AG09319 (cell line): ENCODE results near the gene TGFA.

Experiments
- DNase-seq: peaks from one replicate; pipeline ENCODE4 v3.0.0-alpha.2; 2010; ENCODE audit warnings: low read depth; ENCODE audit errors: extremely low read depth
- TF ChIP-seq, protein P1 (sequence below): IDR thresholded peaks from 2 replicates; pipeline ENCODE4 v1.5.1; 2011; ENCODE audit warnings: low read depth, mild to moderate bottlenecking, inconsistent platforms, low read length, moderate library complexity

Gene TGFA

DNA sequence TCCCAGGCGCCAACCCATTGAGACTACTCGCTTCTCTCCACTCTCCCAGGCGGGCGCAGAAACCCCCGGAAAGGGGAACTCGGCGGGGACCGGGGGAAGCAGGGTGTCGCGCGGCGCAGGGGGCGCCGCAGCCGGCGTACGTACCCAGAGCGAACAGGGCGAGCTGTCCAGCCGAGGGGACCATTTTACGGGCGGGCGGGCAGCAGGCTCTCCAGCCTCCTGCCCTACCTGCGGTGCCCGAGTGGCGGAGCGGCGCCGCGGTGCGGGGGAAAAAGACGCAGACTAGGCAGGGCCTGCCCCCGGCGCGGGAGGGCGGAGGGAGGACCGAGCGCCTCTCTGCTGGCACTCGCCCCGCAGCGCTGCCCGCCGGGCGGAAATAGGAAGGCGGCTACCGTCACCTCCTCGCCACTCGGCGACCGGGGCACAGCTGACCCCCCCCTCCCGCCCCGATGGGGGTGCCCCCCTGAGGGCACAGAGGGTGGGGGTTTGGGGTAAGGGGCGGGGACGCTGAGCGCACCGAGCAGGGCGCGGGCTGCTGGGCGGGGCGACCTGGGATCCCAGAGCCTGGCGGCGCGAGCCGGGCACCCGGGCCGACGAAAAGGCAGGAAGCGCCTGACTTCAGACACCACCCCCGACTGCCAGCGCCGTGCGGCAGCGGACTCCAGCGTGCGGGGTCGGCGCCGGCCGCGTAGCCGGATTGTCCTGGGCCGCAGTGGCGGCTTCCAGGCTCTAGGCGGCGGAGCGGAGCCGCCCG is at the start of gene TGFA:
TSS of gene TGFA (minus strand) at position 243 of the 754 bp plus-strand sequence. CDS start at position 184, 59 bp downstream.
- peak; percentile 3 for DNase-seq
- TF ChIP-seq, protein P1, sequence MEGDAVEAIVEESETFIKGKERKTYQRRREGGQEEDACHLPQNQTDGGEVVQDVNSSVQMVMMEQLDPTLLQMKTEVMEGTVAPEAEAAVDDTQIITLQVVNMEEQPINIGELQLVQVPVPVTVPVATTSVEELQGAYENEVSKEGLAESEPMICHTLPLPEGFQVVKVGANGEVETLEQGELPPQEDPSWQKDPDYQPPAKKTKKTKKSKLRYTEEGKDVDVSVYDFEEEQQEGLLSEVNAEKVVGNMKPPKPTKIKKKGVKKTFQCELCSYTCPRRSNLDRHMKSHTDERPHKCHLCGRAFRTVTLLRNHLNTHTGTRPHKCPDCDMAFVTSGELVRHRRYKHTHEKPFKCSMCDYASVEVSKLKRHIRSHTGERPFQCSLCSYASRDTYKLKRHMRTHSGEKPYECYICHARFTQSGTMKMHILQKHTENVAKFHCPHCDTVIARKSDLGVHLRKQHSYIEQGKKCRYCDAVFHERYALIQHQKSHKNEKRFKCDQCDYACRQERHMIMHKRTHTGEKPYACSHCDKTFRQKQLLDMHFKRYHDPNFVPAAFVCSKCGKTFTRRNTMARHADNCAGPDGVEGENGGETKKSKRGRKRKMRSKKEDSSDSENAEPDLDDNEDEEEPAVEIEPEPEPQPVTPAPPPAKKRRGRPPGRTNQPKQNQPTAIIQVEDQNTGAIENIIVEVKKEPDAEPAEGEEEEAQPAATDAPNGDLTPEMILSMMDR, result peak; percentile 56; the same call in 1 of the 2 replicates

DNA sequence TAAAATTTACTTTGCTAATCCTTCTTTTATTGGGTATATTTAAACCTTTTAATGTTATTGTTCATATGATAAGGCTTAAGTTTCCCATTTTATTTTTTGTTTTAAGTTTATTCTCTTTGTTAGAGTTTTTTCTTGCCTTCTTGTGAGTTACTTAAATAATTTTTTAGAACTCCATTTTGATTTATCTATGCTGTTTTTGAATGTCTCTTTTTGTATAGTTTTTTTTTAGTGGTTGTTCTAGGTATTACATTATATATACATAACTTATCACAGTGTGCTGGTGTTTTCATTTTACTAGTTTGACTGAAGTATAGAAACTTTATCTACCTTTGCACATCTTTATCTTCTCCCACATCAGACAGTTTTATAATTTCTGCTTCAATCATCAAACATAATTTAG is 49.4 kb upstream of the TGFA start:
- TF ChIP-seq, protein P1, result no peak
- no peak for DNase-seq

DNA sequence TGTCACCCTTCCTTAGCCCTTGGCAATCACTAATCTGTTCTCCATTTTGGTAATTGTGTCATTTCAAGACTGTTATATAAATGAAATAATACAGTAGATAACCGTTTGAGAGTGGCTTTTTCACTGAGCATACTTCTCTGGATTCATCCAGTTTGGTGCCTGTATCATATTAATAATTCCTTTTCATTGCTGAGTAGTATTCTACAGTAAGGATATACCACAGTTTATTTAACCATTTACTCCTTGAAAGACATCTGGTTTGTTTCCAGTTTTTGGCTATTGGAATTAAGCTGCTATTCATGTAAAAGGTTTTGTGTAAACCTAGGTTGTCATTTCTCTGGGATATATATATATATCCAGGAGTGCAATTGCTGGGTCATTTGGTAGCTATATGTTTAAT is 44.6 kb upstream of the TGFA start:
- TF ChIP-seq, protein P1, result no peak

DNA sequence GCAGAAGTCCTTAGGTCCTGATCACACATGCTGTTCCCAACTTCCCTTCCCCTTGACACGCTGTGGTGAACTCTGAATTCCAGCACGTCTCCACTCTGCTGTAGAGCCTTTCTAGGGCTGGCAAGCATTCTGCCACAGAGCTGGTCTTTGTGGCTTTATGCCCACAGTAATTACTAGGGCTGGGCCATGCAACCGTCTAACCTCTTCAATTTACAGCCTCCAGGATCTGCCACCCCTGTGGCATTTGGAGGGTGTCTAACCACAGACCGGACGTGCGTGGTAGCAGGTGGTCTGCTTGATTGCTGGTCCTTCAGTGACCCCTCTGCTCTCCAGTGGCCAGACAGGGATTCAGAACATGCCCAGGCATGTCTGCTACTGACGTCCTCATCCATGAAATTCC is 43.1 kb upstream of the TGFA start:
- TF ChIP-seq, protein P1, result no peak
- DNase-seq, result no peak

More for the DNA sequence above, 44.6 kb upstream of the TGFA start:
- no peak for DNase-seq

DNA sequence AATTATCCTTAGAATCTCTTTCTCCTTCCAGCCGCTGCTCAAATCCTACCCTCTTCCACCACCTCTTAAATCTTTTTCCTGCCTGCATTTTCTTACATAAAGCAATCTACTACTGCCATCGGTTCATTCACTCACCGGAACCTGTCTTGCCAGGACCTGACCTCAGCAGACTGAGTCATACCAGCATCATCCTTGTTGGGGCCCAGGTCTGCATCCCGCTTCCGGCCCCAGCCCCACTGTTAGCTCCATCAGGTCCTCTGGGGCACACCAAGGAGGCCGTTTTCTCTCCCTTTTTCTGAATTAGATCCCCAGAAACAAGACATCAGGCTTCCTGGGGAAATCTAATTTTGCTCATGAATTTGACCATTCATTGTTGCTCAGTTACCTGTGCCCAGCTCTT is 42.7 kb upstream of the TGFA start:
- no peak for DNase-seq
- TF ChIP-seq, protein P1, result no peak

DNA sequence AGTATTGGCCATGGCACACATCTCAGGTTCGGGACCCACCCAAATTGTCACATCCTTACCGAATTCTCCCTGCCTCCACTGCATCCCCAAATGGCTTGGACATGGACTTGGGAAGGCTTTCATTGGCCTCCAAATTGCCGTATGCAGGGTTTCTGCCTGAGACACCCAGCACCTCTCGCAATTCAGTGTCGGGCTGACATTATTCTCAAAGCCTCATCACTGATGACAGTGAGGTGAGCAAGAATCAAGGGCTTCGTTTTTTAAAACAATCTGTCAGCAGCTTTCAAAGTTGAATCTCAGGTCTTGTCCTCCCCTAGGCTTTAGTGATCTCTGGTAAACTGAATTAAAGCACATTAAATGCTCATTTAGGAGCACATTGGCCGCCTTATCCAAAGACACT is 29.5 kb upstream of the TGFA start:
- TF ChIP-seq, protein P1, result no peak
- no peak for DNase-seq

DNA sequence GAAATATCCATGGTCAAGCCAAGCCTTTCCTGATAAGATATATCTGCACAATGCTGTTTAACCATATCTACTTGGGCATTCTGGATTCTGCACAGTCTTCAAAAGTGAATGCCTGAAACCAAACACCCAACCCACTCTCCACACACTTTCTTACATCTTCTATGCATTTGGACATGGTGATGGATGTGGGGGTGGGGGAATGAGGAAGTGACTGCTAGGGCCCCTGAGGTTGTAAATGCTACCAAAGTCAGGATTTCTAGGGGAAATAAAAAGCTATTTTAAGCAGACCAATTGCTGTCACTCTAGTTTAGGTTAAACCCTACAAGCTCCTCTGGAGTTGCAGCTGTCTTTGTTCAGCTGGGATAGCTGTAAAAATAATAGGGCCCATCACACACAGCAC is 26.7 kb upstream of the TGFA start:
- TF ChIP-seq, protein P1, result no peak
- DNase-seq, result no peak
